ENCODE results near the gene EEF1AKMT3. TPM values are rescaled to one million over a fixed set of nuclear protein-coding genes. Genes with fewer than 3 reads are reported as not detected.

The EEF1AKMT3 gene
- total and polyA plus RNA-seq, 2 of the 4 experiments (the other 2 are of a cell fraction), result 3.2 to 8.1 TPM

- Histone ChIP-seq H3K56ac (ENCODE audit: extremely low read depth, insufficient read depth, low read length) (no peak overlapping the region), H3K4me3 (ENCODE audit: insufficient read depth, low read depth, low read length) (no peak overlapping the region), H3K4me2 (ENCODE audit: low read depth, low read length) (no peak overlapping the region), H3K9ac (ENCODE audit: low read depth, low read length) (no peak overlapping the region), H3K27ac (ENCODE audit: insufficient read depth, low read length) (no peak overlapping the region), H4K20me1 (ENCODE audit: insufficient read depth, low read length) (no peaks in the 10 kb centered on the region), H3K27me3 (ENCODE audit: control insufficient read depth, insufficient read depth, low read length) (peaks cover 43% of the 10 kb centered on the region), H4K91ac (ENCODE audit: insufficient read depth, low read depth, low read length) (no peak overlapping the region), H4K5ac (ENCODE audit: low read depth, low read length) (no peak overlapping the region), H2AFZ (replicated peaks; ENCODE audit: low read length, poor library complexity) (no peak overlapping the region), H3K9me3 (ENCODE audit: control insufficient read depth, insufficient read depth, low read length) (peaks cover 2% of the 10 kb centered on the region; the same call in 1 of the 2 replicates), H3K9me1 (ENCODE audit: insufficient read depth, low read length) (peaks cover 9% of the 10 kb centered on the region), H3K79me1 (ENCODE audit: low read depth in 1 of 2, low read length in 2 of 2) (peaks cover 10 to 14% of the 10 kb centered on the region in 2 experiments; a peak in 3 of 4 replicates), H3K4ac (ENCODE audit: low read depth, low read length) (no peak overlapping the region), H2AK9ac (replicated peaks; ENCODE audit: low read depth, low read length, poor library complexity) (no peak overlapping the region), H3K4me1 (ENCODE audit: control insufficient read depth, insufficient read depth, low read length) (peaks cover 11% of the 10 kb centered on the region; the same call in 1 of the 2 replicates), H2BK5ac (ENCODE audit: low read depth, low read length, poor library complexity, severe bottlenecking) (no peak overlapping the region), H2BK20ac (ENCODE audit: low read depth, low read length) (no peak overlapping the region), H3K18ac (ENCODE audit: low read depth, low read length) (no peak overlapping the region), H3K14ac (replicated peaks; ENCODE audit: low read depth, low read length) (no peak overlapping the region), H2AK5ac (ENCODE audit: low read depth, low read length) (no peak overlapping the region), H3K23ac (ENCODE audit: low read depth, low read length) (no peak overlapping the region), H3K36me3 (ENCODE audit: control insufficient read depth, insufficient read depth, low read length) (peaks cover 1% of the 10 kb centered on the region; the same call in 1 of the 2 replicates), H2BK15ac (ENCODE audit: low read depth, low read length) (no peak overlapping the region), H2BK120ac (ENCODE audit: low read depth, low read length) (no peak overlapping the region), H4K8ac (ENCODE audit: low read depth in 2 of 2, low read length in 2 of 2) (no peak overlapping the region)
- no peak for TF ChIP-seq RAD21 (IDR thresholded peaks at IDR 0.05; ENCODE audit: low read length)
- no peak for TF ChIP-seq CHD1 (IDR thresholded peaks at IDR 0.05; ENCODE audit: low read depth, low read length)
- no peak for TF ChIP-seq ELK1 (IDR thresholded peaks at IDR 0.05; ENCODE audit: borderline replicate concordance, low read depth, low read length)
- TF ChIP-seq MXI1 (IDR thresholded peaks at IDR 0.05; ENCODE audit: borderline replicate concordance, low read depth, low read length), result no peak
- no peak for TF ChIP-seq RFX5 (IDR thresholded peaks at IDR 0.05; ENCODE audit: low read depth, low read length)
- TF ChIP-seq NFE2L2 (IDR thresholded peaks at IDR 0.05; ENCODE audit: low read depth, low read length), result no peak
- no peak for TF ChIP-seq BHLHE40 (IDR thresholded peaks at IDR 0.05; ENCODE audit: low read depth, low read length)
- TF ChIP-seq, protein P1, sequence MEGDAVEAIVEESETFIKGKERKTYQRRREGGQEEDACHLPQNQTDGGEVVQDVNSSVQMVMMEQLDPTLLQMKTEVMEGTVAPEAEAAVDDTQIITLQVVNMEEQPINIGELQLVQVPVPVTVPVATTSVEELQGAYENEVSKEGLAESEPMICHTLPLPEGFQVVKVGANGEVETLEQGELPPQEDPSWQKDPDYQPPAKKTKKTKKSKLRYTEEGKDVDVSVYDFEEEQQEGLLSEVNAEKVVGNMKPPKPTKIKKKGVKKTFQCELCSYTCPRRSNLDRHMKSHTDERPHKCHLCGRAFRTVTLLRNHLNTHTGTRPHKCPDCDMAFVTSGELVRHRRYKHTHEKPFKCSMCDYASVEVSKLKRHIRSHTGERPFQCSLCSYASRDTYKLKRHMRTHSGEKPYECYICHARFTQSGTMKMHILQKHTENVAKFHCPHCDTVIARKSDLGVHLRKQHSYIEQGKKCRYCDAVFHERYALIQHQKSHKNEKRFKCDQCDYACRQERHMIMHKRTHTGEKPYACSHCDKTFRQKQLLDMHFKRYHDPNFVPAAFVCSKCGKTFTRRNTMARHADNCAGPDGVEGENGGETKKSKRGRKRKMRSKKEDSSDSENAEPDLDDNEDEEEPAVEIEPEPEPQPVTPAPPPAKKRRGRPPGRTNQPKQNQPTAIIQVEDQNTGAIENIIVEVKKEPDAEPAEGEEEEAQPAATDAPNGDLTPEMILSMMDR (conservative IDR thresholded peaks at IDR 0.05; ENCODE audit: low read depth, low read length), result no peak
- TF ChIP-seq FOS (IDR thresholded peaks at IDR 0.05; ENCODE audit: low read depth, low read length), result no peak
- TF ChIP-seq MAFK (IDR thresholded peaks at IDR 0.05; ENCODE audit: low read depth, low read length), result no peak
- intact Hi-C loops (cut with micrococcal nuclease), result no loop called here
- ChIA-PET CTCF (interaction anchor here (0.7 to 2.0 kb wide), 2 partner anchors 11 to 16 kb away, joined by 3 to 6 read pairs; partner anchors contain the start of gene TSFM), POLR2A (ENCODE audit: unreplicated experiment) (no interaction called here)
- in situ Hi-C loops (cut with MboI; ENCODE audit: low sequenced_read_pairs), result no loop called here
- dilution Hi-C loops (cut with HindIII; ENCODE audit: low sequenced_read_pairs, unreplicated experiment), result no loop called here
- DNase-seq, result no peak
- BruUV-seq (replicated peaks), result no TSS peak
- ATAC-seq (ENCODE audit: low read depth), result no peak
These were observed 5.1 kb upstream of the EEF1AKMT3 start for GRCh38 chr12:57767305-57767698.
